Upper lobe of left lung (tissue), 4 donors: ENCODE data around the gene CHL1.

ENCODE experiments used
- CTCF ChIP-seq, 6 experiments: fragments of 450-650 bp in 4 of 6; fragments of 200-600 bp in 2 of 6; sonication (generic) in 2 of 6; IDR thresholded peaks; one replicate each; pipeline ENCODE4 v1.5.1; 2016 to 2019; ENCODE audit warnings: antibody characterized with exemption in 6 of 6
- POLR2AphosphoS5 ChIP-seq, 2 donors: sonication (generic); formaldehyde crosslinking; IDR thresholded peaks; one replicate each; pipeline ENCODE4 v1.5.1; 2017; ENCODE audit warnings: antibody characterized with exemption in 2 of 2

- TF ChIP-seq CTCF (IDR thresholded peaks at IDR 0.05) (no peak), POLR2AphosphoS5 (IDR thresholded peaks at IDR 0.05) (no peak)
Measured at GRCh38 chr3:295166-295565, 98.6 kb downstream of the CHL1 start.
